ENCODE results near the gene ASB2.

- TF ChIP-seq EP300 (IDR thresholded peaks at IDR 0.05): no peak
- TF ChIP-seq CTCF (IDR thresholded peaks at IDR 0.05): no peak
- no peak for TF ChIP-seq POLR2A (IDR thresholded peaks at IDR 0.05)
- no peak for TF ChIP-seq POLR2AphosphoS5 (IDR thresholded peaks at IDR 0.05)
Measured at GRCh38 chr14:93991212-93991611, 14.8 kb upstream of the ASB2 start.
